Stimulated activated naive CD8-positive, alpha-beta T cell treated with anti-CD3 and anti-CD28 coated beads, Interleukin-15, amount 100 ng/mL, for 72 hours (primary cell): ENCODE data around the gene LRRK2.

ENCODE experiments used
- ATAC-seq: fragments of 150-1000 bp; cut with Tn5 transposase; 2 replicates; pipeline ENCODE4 v1.10.0; 2021; ENCODE audit warnings: mild to moderate bottlenecking, moderate library complexity
- DNase-seq, 2 donors: peaks; one replicate each; pipeline ENCODE4 v3.0.0; 2021 to 2022
- H3K27ac Mint-ChIP-seq, 2 donors: one replicate each; pipeline ENCODE4 v1.8.0; 2022; ENCODE audit warnings: mild to moderate bottlenecking in 2 of 2, mixed read lengths in 2 of 2, moderate library complexity in 2 of 2
- H3K27me3 Mint-ChIP-seq: one replicate; pipeline ENCODE4 v1.8.0; 2022; ENCODE audit warnings: mixed read lengths
- H3K4me1 Mint-ChIP-seq: one replicate; pipeline ENCODE4 v1.8.0; 2022; ENCODE audit warnings: mild to moderate bottlenecking, mixed read lengths
- H3K4me3 Mint-ChIP-seq, 2 donors: one replicate each; pipeline ENCODE4 v1.8.0; 2022; ENCODE audit warnings: mild to moderate bottlenecking in 2 of 2, mixed read lengths in 2 of 2, moderate library complexity in 1 of 2
- H3K9me3 Mint-ChIP-seq, 2 donors: one replicate each; pipeline ENCODE4 v1.8.0; 2022; ENCODE audit warnings: mixed read lengths in 2 of 2

LRRK2 gene

GRCh38 chr12:40254455-40255085 is 29.8 kb downstream of the LRRK2 start:
- H3K4me3 Mint-ChIP-seq, result no peak overlapping the region
- H3K4me1 Mint-ChIP-seq, result no peaks in the 10 kb centered on the region
- ATAC-seq, result no peak
- H3K9me3 Mint-ChIP-seq, result peaks cover 0 to 6% of the 10 kb centered on the region in 2 donors
- no peak for DNase-seq
- H3K27me3 Mint-ChIP-seq, result peaks cover 5% of the 10 kb centered on the region
- H3K27ac Mint-ChIP-seq, result no peak overlapping the region

GRCh38 chr12:40258371-40258770 is 33.6 kb downstream of the LRRK2 start:
- Mint-ChIP-seq H3K4me1 (no peaks in the 10 kb centered on the region), H3K27me3 (peaks cover 5% of the 10 kb centered on the region), H3K9me3 (peaks cover 0 to 5% of the 10 kb centered on the region in 2 donors), H3K27ac (no peak overlapping the region), H3K4me3 (no peak overlapping the region)
- ATAC-seq, result no peak
- DNase-seq, result no peak

- peaks cover 6 to 14% of the 10 kb centered on the region in 2 donors for H3K9me3 Mint-ChIP-seq
- no peaks in the 10 kb centered on the region for H3K4me1 Mint-ChIP-seq
- no peak overlapping the region for H3K4me3 Mint-ChIP-seq
- no peaks in the 10 kb centered on the region for H3K27me3 Mint-ChIP-seq
- H3K27ac Mint-ChIP-seq, result no peak overlapping the region
- ATAC-seq (no peak), DNase-seq (no peak)
Measured at GRCh38 chr12:40261937-40262336, 37.1 kb downstream of the LRRK2 start.

GRCh38 chr12:40262657-40263056 is 37.9 kb downstream of the LRRK2 start:
- DNase-seq (no peak), ATAC-seq (no peak)
- H3K4me1 Mint-ChIP-seq, result no peaks in the 10 kb centered on the region
- H3K4me3 Mint-ChIP-seq, result no peak overlapping the region
- H3K27ac Mint-ChIP-seq, result no peak overlapping the region
- H3K9me3 Mint-ChIP-seq, result peaks cover 6 to 14% of the 10 kb centered on the region in 2 donors
- H3K27me3 Mint-ChIP-seq, result no peaks in the 10 kb centered on the region

- Mint-ChIP-seq H3K4me1 (no peaks in the 10 kb centered on the region), H3K9me3 (peaks cover 6 to 14% of the 10 kb centered on the region in 2 donors), H3K27me3 (no peaks in the 10 kb centered on the region), H3K27ac (no peak overlapping the region), H3K4me3 (no peak overlapping the region)
- ATAC-seq (no peak), DNase-seq (no peak)
Measured at GRCh38 chr12:40263616-40264409, 39.0 kb downstream of the LRRK2 start.

GRCh38 chr12:40271981-40272664 is 47.3 kb downstream of the LRRK2 start:
- H3K4me1 Mint-ChIP-seq, result no peaks in the 10 kb centered on the region
- no peak overlapping the region for H3K27ac Mint-ChIP-seq
- H3K9me3 Mint-ChIP-seq, result no peaks in the 10 kb centered on the region
- no peaks in the 10 kb centered on the region for H3K27me3 Mint-ChIP-seq
- ATAC-seq (no peak), DNase-seq (no peak)
- no peak overlapping the region for H3K4me3 Mint-ChIP-seq

GRCh38 chr12:40281791-40282364 is 57.1 kb downstream of the LRRK2 start:
- Mint-ChIP-seq H3K27ac (no peak overlapping the region), H3K4me1 (no peaks in the 10 kb centered on the region), H3K9me3 (no peaks in the 10 kb centered on the region), H3K4me3 (no peak overlapping the region), H3K27me3 (no peaks in the 10 kb centered on the region)
- DNase-seq, result no peak
- no peak for ATAC-seq

- Mint-ChIP-seq H3K27me3 (no peaks in the 10 kb centered on the region), H3K4me1 (no peaks in the 10 kb centered on the region), H3K27ac (no peak overlapping the region), H3K4me3 (no peak overlapping the region), H3K9me3 (no peaks in the 10 kb centered on the region)
- DNase-seq, result no peak
- no peak for ATAC-seq
Measured at GRCh38 chr12:40286583-40286982, 61.8 kb downstream of the LRRK2 start.

- Mint-ChIP-seq H3K4me3 (no peak overlapping the region), H3K27me3 (no peaks in the 10 kb centered on the region)
- ATAC-seq, result no peak
Measured at GRCh38 chr12:40287369-40287975, 62.7 kb downstream of the LRRK2 start.

GRCh38 chr12:40292788-40293429 is 68.1 kb downstream of the LRRK2 start:
- ATAC-seq, result no peak
- H3K9me3 Mint-ChIP-seq, result no peaks in the 10 kb centered on the region
- H3K4me1 Mint-ChIP-seq, result no peaks in the 10 kb centered on the region
- H3K27ac Mint-ChIP-seq, result no peak overlapping the region
- H3K27me3 Mint-ChIP-seq, result no peaks in the 10 kb centered on the region
- no peak overlapping the region for H3K4me3 Mint-ChIP-seq
- no peak for DNase-seq

More at GRCh38 chr12:40287369-40287975, 62.7 kb downstream of the LRRK2 start:
- H3K9me3 Mint-ChIP-seq, result no peaks in the 10 kb centered on the region
- no peak overlapping the region for H3K27ac Mint-ChIP-seq
- no peak for DNase-seq
- no peaks in the 10 kb centered on the region for H3K4me1 Mint-ChIP-seq

GRCh38 chr12:40298341-40298740 is 73.5 kb downstream of the LRRK2 start:
- DNase-seq, result no peak
- no peak overlapping the region for H3K27ac Mint-ChIP-seq
- ATAC-seq, result no peak
- no peaks in the 10 kb centered on the region for H3K27me3 Mint-ChIP-seq
- no peak overlapping the region for H3K4me3 Mint-ChIP-seq
- no peaks in the 10 kb centered on the region for H3K4me1 Mint-ChIP-seq
- no peaks in the 10 kb centered on the region for H3K9me3 Mint-ChIP-seq

GRCh38 chr12:40300490-40300889 is 75.7 kb downstream of the LRRK2 start:
- H3K27me3 Mint-ChIP-seq, result no peaks in the 10 kb centered on the region
- DNase-seq (no peak), ATAC-seq (no peak)
- no peak overlapping the region for H3K4me3 Mint-ChIP-seq
- H3K27ac Mint-ChIP-seq, result no peak overlapping the region
- H3K4me1 Mint-ChIP-seq, result no peaks in the 10 kb centered on the region
- no peaks in the 10 kb centered on the region for H3K9me3 Mint-ChIP-seq

- no peak for DNase-seq
- Mint-ChIP-seq H3K27me3 (no peaks in the 10 kb centered on the region), H3K27ac (no peak overlapping the region), H3K4me1 (no peaks in the 10 kb centered on the region), H3K9me3 (no peaks in the 10 kb centered on the region), H3K4me3 (no peak overlapping the region)
- no peak for ATAC-seq
Measured at GRCh38 chr12:40309001-40309400, 84.2 kb downstream of the LRRK2 start.

- Mint-ChIP-seq H3K4me1 (no peaks in the 10 kb centered on the region), H3K27ac (no peak overlapping the region)
- no peak for ATAC-seq
Measured at GRCh38 chr12:40310211-40310610, 85.4 kb downstream of the LRRK2 start.

GRCh38 chr12:40312196-40312595 is 87.4 kb downstream of the LRRK2 start:
- Mint-ChIP-seq H3K27ac (no peak overlapping the region), H3K27me3 (no peaks in the 10 kb centered on the region), H3K4me1 (no peaks in the 10 kb centered on the region), H3K4me3 (no peak overlapping the region), H3K9me3 (no peaks in the 10 kb centered on the region)
- ATAC-seq, result no peak
- DNase-seq, result no peak

More at GRCh38 chr12:40310211-40310610, 85.4 kb downstream of the LRRK2 start:
- H3K4me3 Mint-ChIP-seq, result no peak overlapping the region
- no peaks in the 10 kb centered on the region for H3K27me3 Mint-ChIP-seq
- H3K9me3 Mint-ChIP-seq, result no peaks in the 10 kb centered on the region
- no peak for DNase-seq
